NB4 (cell line): Measurements from ENCODE around the gene PPARA.

Source experiments
- CTCF ChIP-seq: IDR thresholded peaks from one replicate; pipeline ENCODE4 v1.5.1; 2012; ENCODE audit warnings: low read depth, low read length
- MAX ChIP-seq: IDR thresholded peaks from 2 replicates; pipeline ENCODE4 v1.6.1; 2011; ENCODE audit warnings: low read depth, low read length
- POLR2A ChIP-seq: IDR thresholded peaks from 2 replicates; pipeline ENCODE4 v1.6.1; 2011; ENCODE audit warnings: mild to moderate bottlenecking; ENCODE audit not compliant: insufficient read length; ENCODE audit errors: extremely low read depth

GRCh38 chr22:46212195-46212594 lies 61.9 kb downstream of the PPARA start:
- TF ChIP-seq CTCF (no peak), POLR2A (no peak), MAX (no peak)
